ENCODE results near the gene OR6N1.

OR6N1 gene

DNA sequence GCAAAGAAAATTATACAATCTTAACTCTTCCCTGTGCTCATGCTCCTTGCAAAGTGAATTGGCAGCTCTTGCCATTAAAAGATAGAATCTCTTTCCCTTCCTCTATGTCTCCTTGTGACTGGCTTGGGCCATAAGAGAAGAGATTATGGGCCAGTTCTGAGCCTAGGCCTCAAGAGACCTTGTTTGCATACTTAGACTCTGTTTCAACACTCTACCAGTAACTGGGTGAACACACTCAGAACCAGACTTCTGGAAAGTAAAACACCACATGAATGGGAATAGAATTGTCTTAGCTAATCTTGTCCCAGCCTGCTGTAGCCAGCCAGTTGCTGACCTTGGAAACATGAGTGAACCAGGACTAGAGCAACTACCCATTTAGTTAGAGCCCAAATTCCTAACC lies 36.1 kb downstream of the OR6N1 start:
- DNase-seq, result no peak

DNA sequence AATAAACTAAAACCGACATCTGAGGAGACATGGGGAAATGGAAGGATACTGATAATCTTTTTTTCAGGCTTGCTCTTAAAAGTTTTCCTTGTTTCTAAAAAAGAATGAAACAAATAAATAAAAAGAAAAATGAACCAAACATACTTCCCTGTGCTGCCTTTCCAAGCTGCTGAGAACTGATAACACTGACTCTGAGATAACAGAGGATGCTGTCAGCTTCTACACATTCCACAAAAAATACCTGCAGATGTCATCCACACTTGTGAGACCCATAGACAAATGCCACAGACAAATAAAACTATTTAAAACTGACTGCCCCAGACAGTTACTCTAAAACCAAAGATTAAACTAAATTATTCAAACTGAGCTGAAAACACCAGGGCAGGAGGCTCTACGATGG lies 39.5 kb downstream of the OR6N1 start:
- DNase-seq, result no peak

DNA sequence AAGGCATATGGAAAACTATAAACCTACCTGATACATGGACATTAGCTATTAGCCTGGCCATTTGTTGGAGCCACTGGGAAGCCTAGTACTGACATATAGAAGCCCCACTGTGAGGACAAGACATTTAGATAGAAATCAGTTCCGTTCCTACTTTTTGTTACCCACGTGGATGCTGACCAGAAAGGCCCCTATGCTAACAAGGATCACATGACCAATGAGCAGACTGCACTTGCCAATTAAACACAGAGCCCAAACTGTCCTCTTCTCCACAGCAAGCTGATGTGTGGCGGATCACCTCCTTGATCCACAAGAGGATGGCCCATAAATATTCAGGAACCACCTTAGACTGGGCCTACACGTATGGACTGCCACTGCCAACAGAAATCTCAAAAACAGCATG lies 40.3 kb downstream of the OR6N1 start:
- DNase-seq, result no peak

DNA sequence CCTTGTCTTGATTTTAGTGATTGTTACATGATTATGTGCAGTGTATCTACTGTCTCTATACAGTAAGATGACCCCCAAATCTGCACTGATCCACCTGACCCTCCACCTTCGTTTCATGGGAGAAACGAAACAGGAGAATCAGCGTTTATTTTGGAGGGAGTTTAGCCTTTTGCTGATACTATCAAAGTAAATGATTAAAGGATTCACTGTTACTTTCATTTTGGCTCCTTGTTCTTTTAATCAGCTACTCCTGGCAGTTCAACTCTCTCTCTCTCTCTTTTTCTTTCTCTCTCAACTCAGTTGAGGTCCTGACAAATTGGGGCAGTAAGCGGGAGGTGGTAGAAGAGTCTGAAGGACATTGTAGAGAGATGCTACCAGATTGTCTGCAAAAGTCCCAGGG lies 41.5 kb downstream of the OR6N1 start:
- no peak for DNase-seq

DNA sequence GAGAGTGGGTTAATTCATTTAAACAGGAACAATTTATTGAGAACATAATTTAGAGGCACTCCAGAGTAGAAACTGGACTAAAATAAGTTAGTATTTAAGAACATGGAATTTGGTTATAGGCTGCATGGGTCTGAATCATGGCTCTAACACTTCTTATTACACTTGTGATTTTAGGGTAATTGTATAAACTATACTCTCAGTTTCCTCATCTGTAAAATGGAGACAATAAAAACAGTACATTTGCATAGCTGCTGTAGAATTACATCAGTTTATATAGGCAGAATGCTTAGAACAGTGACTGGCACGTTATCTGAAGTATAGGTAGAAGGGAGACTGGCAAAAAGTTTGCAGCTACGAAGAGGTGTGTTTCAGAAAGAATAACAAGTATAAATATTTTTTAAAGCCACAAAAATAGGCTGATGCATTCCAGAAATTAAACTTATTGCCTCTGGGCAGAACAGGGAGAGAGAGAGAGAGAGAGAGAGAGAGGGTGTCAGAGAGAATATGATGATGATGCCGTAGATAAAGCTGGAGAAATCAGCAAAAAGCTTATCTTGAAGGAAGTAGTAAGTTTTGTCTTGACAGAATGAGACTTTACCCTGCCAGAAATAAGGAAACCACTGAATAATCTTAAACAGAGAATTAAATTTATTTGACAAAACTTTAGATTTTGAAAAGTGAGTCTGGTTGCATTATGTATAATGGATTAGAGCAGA lies 43.3 kb downstream of the OR6N1 start:
- no peak for DNase-seq

DNA sequence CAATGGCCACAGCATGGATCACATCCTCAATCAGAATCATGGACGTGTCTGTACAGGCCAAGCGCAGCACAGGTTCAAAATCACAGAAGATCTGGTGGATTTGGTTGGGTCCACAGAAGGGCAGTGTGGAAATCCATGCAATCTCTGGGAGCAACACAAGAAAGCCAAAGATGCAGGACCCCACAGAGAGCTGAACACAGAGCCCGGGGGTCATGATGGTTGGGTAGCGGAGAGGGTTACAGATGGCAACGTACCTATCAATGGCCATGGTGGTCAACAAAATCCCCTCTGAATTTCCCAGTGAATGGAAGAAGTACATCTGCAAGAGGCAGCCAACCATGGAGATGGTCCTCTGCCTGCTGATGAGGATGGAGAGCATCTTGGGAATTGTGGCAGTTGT lies 47.6 kb downstream of the OR6N1 start:
- DNase-seq, result no peak

DNA sequence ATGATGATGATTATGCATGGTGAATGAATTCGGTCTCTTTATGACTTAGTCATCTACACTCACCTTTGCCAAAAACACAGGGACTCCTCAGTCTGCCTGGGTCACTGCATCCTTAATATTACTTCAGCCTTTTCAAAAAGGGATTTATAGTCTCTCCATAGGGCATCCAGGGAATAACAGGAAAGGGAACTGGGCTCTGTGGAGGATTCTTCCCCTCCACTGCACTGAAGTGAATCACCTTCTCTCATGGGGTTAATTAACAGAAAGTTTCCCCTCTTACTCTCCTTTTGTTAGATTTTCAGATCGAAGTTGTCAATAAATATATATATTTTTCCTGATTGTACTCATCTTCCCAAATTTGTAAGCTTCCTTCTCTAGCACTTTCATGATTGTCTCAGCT lies 51.4 kb downstream of the OR6N1 start, which contains the start of gene OR6K3:
Gene OR6K3 (minus strand): TSS at position 101 of the 400 bp plus-strand sequence. CDS start 2,605 bp downstream, outside the sequence.
- DNase-seq, result no peak

DNA sequence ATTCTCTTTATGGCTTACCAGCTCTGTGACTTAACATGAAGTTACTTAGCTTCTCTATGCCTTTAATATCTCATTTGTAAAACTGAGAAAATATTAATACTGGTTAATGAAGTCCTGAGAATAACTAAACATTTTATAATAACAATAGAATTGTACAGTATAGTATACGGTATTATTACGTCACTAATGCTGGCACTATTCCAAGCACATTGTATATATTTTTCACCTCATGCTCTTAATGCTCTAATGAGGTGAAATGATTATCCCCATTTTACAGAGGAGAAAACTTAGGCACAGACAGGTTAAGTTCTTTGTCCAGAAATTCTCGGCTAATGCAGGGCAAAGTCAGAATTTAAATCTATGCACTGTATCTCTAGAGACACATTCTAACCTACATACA lies 52.3 kb downstream of the OR6N1 start:
- DNase-seq, result no peak

DNA sequence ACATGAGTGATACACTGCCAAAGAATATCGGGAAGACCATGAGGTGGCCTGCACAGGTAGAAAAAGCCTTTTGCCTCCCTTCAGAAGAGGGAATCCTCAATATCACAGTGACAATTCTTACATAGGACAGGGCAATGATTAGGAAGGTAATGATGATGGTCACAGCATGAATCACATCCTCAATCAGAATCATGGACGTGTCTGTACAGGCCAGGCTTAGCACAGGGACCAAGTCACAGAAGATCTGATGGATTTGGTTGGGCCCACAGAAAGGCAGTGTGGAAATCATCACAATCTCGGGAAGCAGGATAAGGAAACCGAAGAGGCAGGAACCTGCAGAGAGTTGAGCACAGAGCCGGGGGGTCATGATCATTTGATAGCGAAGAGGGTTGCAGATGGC lies 54.7 kb downstream of the OR6N1 start:
- no peak for DNase-seq

DNA sequence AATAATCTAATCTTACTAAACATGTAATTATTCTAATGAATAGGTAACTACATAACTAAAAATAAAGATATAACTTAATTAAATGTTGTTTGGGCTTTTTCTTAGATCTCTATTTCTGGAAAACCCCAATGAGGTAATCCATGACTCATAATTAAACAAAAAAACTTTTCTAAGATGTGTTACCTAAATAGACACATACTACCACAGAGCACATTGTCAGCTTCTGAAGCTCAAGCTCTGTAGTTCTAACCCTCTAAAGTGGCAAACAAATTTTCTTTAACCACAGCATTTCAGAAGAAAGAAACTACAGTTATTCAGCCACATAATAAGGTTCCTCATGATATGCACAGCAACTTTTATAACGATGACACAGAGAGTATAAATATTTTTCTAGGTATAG lies 55.7 kb downstream of the OR6N1 start:
- no peak for DNase-seq

DNA sequence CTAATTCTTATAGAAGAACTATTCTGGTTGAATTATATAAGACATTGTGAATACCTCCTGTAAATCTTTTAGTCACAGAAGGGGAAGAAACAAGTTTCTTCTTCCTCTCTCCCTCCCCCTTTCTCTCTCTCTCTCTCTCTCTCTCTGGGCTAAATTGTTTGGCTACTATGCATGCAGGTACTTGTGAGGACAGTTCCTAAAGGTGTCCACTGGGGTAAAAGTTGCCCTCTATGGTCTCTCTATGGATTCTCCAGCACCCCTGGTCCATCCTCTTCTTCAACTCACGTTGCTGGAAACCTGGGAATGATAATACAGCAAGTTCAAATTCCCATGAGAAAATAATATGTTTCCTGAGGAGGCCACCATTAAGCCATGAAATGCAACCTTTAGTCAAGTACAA lies 57.2 kb downstream of the OR6N1 start:
- no peak for DNase-seq
